NB4 (cell line): ENCODE measurements around the gene HES6.
A peak's percentile ranks its signal among the peaks of the same experiment; 100 is the strongest.

Source experiments
- MAX ChIP-seq: IDR thresholded peaks from 2 replicates; pipeline ENCODE4 v1.6.1; 2011; ENCODE audit warnings: low read depth, low read length
- MYC ChIP-seq: IDR thresholded peaks from 2 replicates; pipeline ENCODE4 v1.6.1; 2011; ENCODE audit warnings: low read depth, low read length
- POLR2A ChIP-seq: IDR thresholded peaks from 2 replicates; pipeline ENCODE4 v1.6.1; 2011; ENCODE audit warnings: mild to moderate bottlenecking; ENCODE audit not compliant: insufficient read length; ENCODE audit errors: extremely low read depth
- TF ChIP-seq, protein P1 (sequence below): IDR thresholded peaks from one replicate; pipeline ENCODE4 v1.5.1; 2012; ENCODE audit warnings: low read depth, low read length

- TF ChIP-seq, protein P1, sequence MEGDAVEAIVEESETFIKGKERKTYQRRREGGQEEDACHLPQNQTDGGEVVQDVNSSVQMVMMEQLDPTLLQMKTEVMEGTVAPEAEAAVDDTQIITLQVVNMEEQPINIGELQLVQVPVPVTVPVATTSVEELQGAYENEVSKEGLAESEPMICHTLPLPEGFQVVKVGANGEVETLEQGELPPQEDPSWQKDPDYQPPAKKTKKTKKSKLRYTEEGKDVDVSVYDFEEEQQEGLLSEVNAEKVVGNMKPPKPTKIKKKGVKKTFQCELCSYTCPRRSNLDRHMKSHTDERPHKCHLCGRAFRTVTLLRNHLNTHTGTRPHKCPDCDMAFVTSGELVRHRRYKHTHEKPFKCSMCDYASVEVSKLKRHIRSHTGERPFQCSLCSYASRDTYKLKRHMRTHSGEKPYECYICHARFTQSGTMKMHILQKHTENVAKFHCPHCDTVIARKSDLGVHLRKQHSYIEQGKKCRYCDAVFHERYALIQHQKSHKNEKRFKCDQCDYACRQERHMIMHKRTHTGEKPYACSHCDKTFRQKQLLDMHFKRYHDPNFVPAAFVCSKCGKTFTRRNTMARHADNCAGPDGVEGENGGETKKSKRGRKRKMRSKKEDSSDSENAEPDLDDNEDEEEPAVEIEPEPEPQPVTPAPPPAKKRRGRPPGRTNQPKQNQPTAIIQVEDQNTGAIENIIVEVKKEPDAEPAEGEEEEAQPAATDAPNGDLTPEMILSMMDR = no peak
- TF ChIP-seq POLR2A (peak; percentile 98), MAX (no peak), MYC (no peak)
Observed at GRCh38 chr2:238239863-238240756, at the start of gene HES6.
